Measurements from ENCODE around the gene CDC23.

CDC23 gene

GRCh38 chr5:138138949-138139780, 74.0 kb downstream of the CDC23 start, which contains the start of gene NME5:
Gene NME5 (minus strand): TSS chr5:138139428. CDS start chr5:138138780, 648 bp downstream.
- peak; percentile 39 for DNase-seq

Data from EL (cell line).